OCI-LY3 (cell line): ENCODE data around the gene CRTC3.

Experiments
- EZH2phosphoT487 ChIP-seq: fragments of 200-600 bp; shearing (Covaris generic); IDR thresholded peaks from 2 replicates; pipeline ENCODE4 v1.6.1; 2018; ENCODE audit warnings: antibody characterized with exemption, mixed run types, low read depth
- TF ChIP-seq, protein P1 (sequence below): fragments of 200-600, 300-600 bp; sonication (generic); IDR thresholded peaks from 2 replicates; pipeline ENCODE4 v1.5.1; 2014; ENCODE audit warnings: antibody characterized with exemption, low read length, low read depth

- TF ChIP-seq, protein P1, sequence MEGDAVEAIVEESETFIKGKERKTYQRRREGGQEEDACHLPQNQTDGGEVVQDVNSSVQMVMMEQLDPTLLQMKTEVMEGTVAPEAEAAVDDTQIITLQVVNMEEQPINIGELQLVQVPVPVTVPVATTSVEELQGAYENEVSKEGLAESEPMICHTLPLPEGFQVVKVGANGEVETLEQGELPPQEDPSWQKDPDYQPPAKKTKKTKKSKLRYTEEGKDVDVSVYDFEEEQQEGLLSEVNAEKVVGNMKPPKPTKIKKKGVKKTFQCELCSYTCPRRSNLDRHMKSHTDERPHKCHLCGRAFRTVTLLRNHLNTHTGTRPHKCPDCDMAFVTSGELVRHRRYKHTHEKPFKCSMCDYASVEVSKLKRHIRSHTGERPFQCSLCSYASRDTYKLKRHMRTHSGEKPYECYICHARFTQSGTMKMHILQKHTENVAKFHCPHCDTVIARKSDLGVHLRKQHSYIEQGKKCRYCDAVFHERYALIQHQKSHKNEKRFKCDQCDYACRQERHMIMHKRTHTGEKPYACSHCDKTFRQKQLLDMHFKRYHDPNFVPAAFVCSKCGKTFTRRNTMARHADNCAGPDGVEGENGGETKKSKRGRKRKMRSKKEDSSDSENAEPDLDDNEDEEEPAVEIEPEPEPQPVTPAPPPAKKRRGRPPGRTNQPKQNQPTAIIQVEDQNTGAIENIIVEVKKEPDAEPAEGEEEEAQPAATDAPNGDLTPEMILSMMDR = no peak
- TF ChIP-seq EZH2phosphoT487 = no peak
These were observed 80.5 kb downstream of the CRTC3 start for GRCh38 chr15:90610190-90610589.
